NCI-H524 treated with DMSO at 0.1 percent for 48 hours (cell line): ENCODE measurements around the gene SLC12A8.

Source experiments
- DNase-seq: peaks from one replicate; lab custom pipeline; 2025; lab: John Stamatoyannopoulos, UW

SLC12A8 gene

DNA sequence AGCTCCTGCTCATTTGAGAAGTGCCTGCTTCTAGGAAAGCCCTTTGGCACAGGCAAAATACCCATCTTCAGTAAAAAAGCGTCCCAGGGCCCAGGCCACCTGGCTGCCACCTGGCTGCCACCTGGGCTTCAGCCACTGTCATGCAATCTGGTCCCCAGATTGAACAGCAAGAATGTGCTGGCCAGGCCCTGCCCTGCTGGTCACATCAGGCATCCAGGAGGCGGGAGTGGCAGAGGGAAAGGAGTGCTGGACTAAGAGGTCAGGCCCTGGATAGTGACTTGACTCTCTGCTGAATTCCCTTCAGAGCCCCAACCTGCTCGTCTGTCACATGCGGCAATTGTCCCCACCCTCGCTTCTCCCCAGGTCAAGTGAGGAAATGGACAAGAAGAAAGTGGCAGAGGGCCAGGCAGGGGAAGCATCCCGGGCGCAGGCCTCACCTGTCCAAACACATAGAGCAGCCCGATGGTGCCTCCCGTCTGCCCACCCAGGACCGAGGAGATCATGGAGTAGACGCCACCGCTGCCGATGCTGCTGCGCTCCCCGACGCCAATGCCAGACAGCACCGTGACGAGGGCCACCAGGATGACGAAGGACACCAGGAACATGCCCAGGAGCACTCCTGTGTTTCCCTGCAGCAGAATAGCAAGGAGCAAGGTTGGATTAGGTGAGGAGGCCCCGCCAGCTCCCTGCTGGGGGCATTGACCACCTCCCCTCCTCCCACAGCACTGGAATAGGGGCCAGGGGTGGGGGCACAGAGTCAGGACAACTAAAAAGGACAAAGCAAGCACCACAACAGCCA, 25.5 kb downstream of the SLC12A8 start:
- DNase-seq: peak; percentile 39

DNA sequence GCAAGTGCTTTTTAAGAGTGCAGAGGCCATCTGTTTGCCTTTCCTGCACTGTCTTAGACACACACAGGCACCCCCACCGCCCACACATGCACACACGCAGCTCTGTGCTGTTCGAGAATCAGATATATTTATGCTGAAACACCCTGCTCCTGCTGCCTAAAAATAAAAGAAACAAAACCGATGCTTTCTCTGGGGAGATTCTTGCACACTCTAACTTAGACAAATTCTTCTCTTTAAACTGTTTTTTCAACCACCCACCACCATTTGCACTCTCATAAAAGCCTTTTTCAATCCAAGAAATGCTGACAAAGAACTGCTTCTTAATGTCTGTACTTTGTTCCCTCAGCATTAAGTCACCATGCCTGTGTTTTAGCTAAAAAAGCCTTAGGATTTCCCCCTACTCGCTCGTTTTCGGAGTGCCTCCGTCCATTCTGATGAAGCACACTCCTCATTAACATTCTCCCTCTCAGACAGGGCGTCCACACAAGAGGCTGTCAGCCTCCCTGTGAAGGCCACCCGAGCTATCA, 26.2 kb downstream of the SLC12A8 start:
- DNase-seq: no peak

DNA sequence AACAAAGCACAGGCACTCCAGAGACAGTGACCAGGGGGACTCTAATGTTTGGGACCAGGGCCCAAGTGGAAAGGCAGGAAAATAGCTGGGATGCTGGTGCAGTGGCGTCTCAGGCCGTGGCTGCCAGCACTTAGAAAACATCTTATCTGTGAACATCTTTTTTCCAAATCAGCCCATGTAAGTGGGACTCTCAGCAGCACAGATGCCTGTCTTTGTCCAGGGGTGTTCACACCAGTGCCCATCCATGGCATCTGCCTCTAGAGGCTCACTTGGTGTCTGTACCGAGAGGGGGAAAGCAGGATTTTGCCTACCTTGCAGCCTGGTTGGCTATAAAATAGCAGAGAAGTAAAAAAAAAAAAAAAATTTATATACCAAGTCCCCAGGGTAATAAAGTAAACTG, 26.7 kb downstream of the SLC12A8 start:
- DNase-seq: peak; percentile 91

DNA sequence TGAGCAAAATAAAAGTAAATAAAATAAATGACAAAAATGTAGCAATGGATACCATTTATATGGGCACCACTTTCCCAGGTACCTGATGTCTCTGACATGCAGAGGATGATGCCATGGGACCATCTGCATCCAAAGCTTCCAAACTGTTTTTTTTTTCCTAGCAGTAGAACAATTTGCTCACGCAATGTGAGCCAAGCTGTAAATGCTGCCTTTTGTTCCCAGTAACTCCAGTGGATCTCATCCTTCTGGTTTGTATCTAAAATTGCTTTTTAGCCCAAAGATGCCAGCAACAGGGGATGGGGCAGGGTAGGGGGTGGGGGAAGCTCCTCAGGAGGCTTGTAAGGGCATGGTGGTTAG, 32.7 kb downstream of the SLC12A8 start:
- DNase-seq: no peak

DNA sequence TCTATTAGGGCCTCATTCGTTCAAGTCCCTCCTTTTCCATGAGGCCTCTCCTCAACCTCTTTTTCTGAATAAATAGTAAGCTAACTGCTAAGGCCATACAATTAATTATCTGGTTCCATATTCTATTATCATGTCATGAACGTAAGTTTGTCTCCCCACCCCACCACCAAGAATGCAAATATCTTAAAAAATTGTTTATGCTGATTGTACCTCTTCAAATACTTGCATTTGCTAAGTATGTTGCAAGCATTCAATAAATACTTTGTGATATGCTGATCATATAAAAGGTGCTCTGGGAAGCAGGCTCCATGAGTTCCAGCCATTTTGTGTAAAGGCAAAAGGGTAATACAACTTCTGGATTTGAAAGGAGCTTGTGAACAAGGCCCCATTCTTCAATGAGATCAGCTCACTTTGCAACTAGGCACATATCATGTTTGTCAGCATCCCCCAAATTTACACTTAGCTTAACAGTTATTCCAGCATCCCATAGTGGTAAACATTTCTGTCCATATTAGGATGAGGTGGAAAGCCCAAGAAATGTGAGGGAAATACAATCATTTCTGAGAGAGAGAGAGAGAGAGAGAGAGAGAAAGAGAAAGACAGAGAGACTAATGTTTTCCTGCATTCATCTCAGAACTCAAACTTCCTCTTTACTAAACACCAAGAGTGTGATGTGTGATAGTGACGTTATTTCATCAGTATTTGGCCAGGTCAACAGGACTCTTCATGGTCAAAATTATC, 33.2 kb downstream of the SLC12A8 start:
- DNase-seq: no peak

DNA sequence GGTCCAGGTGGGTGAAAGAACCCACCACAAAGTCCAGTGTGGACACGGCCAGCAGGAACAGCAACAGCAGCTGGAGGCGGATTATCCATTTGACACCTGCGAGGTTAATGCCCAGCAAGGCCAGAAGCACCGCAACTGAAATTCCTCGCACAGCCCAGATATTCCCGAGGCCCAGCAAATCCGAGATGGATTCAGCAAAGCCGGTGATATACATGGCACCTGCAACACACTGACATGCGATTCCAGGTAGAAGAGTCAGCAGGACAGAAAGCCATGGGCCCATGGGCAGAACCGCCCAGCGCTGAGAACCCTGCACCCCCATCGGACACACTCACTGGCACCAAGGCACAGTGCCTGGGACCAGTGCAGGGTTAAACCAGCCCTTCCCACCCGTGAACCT, 34.8 kb downstream of the SLC12A8 start:
- no peak for DNase-seq

DNA sequence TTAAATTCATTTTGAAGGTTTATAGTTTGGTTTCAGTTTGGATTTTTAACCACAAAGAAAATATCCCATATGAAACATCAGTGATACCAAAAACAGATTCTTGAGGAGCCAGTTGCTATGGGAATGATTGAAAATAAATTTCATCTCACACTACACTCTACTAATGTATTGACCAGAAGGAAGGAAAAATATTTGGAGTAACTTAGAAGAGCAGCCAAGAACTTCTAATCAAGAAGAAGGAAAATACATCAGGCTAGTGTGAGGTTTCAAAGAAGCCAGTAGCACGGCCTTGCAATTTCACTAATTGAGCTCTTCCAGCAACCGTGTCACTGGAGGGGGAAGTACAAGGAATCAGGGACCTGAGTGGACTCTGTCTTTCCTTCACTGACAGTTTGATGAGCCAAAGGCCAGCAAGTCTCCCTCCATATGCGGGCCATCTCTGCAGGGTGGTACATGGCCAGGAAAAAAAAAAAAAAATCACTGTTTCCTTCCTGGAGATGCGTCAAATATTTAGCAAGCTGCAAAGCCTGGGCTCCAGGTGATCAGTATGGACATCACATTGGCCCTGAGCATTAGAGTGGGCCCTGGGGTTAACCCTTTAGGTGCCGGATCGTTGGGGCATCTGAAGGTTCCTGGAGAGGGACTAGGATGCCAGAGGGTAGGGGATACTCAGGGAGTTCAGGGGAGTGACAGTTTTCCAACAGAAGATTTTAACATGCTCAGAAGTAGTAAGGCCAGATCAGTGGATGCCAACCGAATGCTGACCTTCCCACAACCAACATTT, 37.1 kb downstream of the SLC12A8 start:
- no peak for DNase-seq

DNA sequence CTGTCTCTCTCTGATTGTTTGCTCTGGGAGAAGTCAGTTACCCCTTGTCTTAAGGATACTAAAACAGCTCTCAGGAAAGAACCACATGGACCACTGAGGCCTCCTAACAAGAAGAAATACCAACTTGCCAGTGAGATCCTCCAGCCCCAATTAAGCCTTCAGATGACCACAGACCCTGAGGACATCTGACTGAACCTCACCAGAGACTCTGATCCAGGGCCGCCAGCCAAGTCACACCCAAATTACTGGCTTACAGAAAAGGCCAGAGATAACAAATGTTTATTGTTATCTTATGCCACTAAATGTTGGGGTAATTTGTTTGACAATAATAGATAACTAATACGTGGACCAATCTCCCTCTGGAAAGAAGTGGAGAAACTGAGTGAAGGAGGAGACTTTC, 40.2 kb downstream of the SLC12A8 start:
- DNase-seq: no peak

DNA sequence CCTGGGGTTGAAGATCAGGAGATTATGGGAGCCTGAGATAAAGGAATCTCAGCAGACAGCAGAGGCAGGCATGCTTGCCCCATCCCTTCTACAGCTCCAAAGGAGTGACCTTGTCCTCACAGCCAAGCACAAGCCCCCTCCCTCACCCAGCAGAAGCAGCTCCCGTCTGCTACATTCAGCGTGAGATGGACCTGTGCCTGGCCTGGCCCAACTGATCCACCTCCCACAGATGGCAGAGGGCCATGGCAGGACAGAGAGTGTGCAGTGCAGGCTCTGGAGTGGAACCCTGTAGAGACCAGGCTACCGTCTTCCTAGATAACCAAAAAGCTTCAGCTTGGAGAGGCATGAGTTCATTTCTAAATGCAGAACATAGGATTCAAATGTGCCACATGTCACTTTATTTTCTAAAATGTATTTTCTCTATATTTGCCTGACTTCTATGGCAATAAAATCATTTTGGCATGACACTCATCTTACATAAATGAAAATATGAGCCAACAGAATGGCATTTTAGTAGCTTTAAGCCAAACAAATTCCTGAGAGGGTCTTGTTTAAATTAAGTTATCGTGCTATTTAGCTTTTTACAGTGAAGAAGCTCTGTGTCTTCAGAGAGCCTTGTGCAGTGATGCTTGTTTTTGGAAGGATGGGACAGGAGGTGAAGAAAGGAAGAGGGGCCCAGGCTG, 43.7 kb downstream of the SLC12A8 start:
- DNase-seq: no peak

DNA sequence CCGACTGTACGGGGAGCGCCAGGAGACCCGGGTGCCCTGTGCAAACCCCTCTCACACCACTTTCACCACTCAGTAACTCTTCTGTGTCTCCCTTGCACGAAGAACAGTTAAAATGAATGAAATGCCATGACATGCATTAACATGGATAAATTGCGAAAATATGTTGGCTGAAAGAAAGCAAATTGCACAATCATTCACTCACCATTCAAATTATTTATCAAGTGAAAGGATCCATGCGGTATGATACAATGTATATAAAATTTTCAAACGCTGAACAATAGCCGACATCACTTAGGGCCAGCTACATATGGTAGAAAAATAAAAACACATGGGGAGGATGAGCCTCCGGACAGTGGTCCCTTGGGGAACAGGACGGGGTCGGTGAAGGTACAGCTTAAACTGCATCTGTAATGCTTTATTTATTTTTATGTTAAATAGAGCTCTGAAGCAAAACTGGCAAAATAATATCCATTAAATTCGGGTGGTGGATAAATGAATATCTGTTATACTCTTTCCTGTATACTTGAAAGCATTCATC, 45.9 kb downstream of the SLC12A8 start:
- DNase-seq: no peak

DNA sequence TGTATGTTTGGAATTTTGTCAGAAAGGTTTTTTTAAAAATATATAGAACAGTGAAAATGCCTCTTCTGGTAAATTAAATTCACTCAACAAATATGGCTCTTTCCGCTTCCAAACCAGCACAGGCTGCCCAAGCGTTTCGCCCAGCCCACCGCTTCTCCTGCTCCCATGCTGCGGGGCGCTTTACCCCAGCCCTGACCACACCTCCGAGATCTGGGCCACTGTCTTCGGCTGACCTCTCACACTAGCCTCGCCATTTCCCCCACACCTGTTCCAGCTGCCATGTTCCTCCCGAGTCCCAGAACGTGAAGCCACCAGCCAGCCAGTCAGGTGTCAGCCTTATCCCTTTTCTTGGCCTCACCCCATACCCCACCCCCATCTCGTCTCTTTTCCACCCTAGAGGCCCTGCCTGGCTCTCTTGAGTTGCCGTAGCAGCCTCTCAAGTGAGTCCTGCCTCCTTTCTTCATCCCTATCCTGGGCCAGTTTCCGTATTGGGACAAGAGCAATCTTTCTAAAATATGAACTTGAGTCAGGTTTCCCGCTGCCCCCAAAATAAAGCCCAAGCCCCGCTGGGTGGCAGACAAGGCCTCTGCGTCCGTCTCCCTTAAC, 46.5 kb downstream of the SLC12A8 start:
- no peak for DNase-seq

DNA sequence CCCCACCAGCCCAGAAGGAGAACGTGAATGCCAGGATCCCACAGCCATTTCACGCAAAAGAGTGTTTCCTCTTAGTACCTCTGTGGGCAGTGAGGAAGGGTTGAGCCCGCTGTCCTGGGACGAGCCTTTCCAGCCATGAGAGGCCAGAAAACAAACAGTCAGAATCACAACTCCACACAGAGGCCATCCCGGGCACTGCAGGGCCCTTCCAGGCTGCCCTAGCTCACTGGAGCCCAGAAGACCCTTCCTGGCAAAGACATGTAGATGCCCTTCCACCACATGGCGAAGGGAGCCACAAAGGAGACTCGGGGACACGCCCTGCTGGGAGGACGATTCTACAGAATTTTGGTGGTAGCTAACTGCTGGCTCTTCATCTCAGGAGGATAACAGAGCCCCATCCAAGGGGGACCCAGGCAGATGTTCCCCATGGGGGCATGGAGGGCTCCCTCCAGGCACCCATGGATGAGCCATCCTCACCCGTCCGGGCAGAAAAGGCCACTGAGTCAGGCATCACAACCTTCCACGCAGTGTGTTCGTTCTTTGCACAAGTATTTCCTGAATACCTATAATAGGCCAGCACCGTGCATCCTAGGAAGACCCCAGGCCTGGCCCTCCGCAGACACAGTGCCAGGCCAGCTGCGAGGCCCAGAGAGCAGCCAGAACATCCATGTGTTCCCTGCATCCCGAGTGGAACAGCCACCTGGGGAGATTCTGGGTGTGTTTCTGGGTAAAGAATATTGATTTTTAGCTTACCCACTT, 47.2 kb downstream of the SLC12A8 start:
- DNase-seq: no peak

DNA sequence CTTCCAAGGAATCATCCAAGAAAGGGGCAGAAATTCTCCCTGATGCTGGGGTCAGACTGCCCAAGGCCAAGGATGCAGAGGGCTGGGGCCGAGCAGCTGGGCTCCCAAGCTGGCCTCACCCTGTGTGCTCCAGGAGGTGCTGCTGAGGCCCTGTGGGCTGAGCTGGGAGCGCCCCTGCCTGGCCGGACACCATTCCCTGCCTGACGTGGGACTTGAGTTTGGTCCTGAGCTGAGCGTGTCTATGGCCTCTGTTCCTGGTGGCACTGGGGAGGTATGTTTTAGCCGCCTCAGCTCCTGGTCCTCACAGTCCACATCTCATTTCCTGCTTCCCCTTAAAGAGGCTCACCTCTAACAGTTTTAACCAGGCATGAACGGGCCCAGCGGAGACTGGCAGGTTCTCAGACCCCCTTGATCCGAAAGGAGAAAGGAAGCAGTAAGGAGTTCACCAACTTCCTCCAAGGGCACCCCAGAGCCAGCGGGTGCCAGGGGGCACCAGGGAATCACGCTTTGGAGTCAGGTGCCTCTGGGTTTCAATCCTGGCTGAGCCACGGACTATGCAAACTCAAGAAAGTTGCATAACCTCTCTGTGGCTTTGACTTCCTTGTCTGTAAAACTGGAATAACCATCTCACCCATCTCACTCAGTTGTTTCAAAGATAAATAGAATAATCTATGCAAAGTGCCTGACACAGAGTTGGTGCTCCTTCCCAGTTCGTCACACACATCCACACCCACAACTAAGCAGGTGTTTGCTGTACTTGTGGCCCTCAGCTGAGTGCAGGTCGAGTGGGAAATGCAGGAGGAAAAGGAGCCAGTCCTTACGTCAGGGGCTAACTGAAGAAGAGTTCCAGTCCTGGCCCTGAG, 48.6 kb downstream of the SLC12A8 start:
- DNase-seq: no peak

DNA sequence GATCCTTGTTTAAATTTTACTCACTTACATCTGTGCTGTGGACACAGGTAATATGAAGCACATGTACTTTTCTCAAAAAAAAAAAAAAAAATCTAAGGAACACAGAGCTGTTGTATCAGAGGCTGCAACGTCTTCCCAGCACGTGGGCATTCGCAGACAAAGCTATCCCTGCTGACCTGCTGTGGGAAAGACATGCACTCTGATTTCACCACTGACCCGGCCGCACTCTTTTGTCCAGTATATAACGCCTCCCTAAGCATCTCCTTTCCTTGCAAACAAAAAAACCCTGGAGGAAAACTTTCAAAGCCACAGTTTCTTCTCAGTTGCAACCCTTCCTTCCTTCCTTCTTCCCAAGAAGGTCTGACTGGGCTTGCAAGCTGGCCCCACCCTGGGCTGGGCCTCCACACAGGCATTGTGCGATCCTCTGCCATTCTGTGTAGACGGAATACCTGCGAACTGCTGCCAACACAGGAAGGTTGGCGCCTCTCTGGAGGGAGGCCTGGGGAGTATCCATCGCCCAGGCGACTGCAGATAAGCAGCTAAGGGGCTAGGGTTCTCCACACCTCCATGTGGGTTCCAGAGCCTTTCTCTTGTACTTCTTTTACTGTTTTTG, 50.8 kb downstream of the SLC12A8 start:
- no peak for DNase-seq

DNA sequence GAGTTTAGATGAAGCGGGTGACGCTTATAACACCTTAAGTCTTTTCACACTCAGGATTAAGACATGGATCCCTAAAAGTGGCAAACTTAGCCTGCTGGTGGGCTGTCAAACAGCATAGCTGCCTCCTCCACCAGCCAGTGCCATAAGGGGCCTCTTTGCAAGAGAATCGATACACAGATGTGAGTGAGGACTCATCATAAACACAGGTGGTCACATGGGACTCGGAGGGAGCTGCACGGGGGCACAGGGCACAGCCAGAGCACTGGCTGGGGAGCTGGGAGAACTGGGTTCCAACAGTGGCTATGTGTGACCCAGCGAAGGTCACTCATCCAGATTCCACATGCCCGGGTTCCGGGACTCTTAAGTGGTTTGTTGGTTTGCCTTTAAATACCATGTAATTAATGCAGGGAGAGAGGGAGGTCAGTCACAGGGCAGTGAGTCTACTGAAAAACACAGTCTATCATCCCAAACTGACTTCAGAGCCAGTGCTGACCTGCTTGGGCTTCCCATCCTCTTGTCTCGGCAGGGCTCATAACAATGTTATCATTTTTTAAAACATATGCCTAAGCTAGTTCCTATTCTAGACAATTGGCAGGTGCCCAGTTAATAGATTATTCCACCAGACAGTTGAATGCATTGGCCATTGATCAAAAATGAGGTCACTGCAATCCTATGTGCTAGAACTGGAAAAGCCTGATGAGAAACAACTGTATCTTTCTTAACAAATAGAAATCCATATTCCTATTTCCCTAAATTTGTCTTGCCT, 51.8 kb downstream of the SLC12A8 start:
- DNase-seq: peak; percentile 45

DNA sequence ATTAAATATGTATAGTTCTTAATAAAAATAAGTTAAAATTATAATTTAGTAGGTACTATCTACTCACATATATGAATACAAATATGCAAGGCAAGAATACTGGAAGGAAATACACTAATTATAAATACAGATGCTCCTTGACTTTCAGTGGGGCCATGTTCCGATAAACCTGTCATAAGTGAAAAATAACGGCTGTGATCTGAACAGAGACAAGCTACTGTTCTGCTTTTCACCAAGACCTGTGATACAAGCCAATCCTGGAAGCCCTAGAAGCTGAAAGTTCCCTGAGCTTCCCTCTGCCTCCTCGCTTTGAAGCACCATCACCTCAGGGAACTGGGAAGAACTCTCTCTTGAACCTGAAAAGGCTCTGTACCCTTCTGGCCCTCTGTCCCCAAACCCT, 55.4 kb downstream of the SLC12A8 start:
- no peak for DNase-seq

DNA sequence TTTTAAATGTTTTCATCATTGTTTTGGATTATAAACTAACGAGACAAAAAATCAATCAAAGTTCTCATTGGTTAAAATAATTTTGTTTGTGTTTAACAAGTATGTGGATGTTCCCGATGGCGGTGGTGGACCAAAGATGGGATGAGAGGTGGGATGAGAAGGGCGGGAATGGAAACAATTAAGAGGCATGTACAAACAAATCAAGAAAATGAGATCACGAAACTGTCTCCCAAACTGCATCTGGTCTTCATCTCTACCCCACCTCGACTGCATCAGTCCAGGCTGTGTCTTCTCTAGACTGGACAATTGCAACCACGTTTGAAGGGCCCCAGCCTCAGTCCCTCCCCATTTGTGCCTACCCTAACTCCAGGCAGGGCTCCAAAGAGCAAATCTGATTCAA, 56.1 kb downstream of the SLC12A8 start:
- no peak for DNase-seq

DNA sequence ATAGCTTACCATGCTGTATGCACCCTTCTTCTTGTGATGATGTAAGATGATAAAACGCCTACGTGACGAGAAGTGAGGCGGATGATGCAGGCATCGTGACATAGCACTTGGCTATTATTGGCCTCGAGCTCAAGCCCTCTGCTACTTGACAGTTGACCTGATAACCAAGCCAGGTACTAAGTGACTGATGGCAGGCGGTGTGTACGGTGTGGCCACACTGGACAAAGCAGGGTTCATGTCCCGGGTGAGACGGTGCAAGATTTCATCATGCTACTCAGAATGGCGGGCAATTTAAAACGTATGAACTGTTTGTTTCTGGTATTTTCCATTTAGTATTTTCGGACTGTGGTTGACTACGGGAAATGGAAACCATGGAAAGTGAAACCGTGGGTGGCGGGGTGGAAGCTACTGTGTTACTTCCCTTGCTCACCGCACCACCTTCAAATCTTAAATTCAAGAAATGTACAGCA, 57.7 kb downstream of the SLC12A8 start:
- DNase-seq: no peak
